Activated naive CD8-positive, alpha-beta T cell treated with anti-CD3 and anti-CD28 coated beads, Interleukin-2, amount 50 U/mL, for 16 hours (primary cell): ENCODE measurements around the gene THOC6.

Source experiments
- DNase-seq: peaks from one replicate; pipeline ENCODE4 v3.0.0-alpha.2; 2020; ENCODE audit warnings: low read depth, low spot score

Gene THOC6

DNA sequence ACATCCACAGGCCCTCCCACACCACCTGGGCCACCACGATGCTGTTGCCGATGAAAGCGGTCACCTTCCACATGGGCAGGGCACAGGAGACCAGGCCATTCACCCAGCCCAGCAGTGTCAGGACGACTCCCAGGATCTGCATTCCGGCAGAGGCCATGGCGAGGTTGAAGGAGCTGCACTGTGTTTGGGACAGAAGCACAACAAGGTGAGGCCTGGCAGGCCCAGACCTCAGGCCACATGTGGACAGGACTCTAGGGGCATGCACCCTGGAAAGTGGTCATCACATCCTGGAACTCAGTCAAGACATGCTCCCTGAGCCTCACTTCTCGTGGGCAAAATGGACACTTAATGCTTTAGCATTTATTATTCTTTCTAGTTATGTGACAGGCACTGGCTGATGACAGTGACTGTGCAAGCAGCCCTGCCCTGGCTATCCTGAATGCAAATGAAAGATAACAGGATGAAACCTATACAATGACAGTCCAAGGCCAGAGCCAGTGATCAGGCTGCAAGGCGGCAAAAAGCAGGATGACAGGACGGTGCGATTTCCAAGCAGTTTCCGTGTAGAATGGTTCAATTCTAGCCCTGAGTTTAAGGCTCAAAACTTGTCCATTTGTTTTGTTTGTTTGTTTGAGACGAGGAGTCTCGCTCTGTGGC is 7.8 kb upstream of the THOC6 start:
- no peak for DNase-seq

DNA sequence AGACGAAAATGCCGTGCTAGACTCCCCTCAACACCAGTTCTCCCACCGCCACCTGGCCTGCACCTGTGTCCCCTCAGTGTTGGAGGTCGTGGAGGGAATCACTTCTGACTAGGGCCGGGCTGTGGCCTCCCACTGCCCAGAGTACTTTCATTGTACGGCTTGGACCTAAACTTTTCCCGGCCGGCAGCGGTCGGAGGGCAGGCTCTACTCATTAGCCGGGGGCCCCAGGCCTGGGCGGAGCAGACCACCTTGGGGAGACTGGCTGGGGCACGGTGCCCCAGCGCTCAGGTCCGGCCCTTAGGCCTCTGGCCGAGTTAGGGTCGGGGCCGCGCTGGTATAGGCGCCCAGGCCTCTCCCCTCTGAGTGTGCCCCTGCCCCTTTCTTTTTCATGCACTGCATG is 6.5 kb upstream of the THOC6 start:
- no peak for DNase-seq

DNA sequence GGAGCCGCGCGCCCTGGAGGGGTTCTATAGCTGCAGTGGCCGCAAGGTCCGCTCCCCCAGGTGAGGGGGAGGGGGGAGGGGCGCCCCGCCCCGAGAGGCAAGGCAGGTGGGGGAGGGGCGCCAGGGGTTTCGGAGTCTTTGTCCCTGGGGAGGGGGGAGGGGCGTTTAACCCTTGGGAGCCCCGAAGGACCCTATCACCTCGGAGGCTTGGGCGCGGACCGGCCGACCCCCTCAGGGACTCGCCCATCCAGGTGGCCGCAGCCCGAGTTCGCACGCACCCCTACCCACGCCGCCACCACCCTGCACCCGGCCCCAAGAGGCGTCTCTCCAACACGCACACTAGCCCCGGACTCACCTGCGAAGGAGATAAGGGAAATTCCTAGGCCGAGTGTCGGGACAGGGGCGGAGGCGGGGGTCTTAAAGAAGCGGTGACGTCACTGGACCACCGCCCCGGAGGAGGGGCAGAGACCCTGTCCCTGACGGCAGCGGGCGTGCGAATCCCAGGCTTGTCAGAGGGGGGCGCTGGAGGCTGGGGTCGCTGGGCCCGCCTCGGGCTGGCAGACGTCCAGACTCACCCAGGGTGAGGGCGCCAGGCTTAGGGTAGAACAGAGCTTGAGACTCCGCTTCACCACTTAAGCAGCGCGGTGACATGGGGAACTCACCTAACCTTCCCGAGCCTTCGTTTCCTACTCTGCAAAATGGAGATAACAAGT is 5.9 kb upstream of the THOC6 start, which contains the start of gene CLDN6:
CLDN6 (minus strand) TSS at position 390 of the 713 bp plus-strand sequence. CDS start 2,162 bp downstream, outside the sequence.
- no peak for DNase-seq

DNA sequence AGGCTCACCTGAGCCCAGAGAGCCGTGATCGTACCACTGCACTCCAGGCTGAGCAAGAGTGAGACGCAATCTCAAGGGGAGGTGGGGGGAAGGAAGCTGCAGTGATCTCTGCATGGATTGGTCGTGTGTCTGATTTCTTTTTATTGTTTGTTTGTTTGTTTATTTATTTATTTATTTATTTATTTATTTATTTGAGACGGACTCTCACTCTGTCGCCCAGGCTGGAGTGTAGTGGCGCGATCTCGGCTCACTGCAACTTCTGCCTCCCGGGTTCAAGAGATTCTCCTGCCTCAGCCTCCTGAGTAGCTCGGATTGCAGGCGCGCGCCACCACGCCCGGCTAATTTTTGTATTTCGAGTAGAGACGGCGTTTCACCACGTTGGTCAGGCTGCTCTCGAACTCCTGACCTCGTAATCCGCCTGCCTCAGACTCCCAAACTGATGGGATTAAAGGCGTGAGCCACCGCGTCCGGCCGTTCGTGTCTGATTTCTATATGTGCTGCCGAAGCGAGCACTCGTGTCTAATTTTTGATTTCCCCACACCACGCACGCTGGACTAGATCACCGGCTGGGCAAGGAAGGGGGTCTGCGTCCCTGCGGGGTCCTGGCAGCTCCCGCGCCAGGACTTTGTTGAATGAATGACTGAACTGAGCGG is 4.1 kb upstream of the THOC6 start:
- DNase-seq, result no peak

DNA sequence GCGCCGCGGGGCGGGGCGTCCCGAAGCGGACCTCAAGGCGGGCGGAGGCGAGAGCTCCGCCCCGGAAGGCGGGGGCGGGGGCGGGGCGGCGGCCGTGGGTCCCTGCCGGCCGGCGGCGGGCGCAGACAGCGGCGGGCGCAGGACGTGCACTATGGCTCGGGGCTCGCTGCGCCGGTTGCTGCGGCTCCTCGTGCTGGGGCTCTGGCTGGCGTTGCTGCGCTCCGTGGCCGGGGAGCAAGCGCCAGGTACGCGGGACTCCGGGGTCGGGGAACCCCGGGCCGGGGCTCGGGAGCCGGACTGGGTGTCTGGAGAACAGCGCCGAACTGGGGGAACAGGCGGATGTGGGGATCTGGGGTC is 3.6 kb upstream of the THOC6 start, which contains the start of gene TNFRSF12A:
TNFRSF12A (plus strand) TSS at position 122 of the 357 bp plus-strand sequence; CDS start at position 152, 30 bp downstream.
- no peak for DNase-seq

DNA sequence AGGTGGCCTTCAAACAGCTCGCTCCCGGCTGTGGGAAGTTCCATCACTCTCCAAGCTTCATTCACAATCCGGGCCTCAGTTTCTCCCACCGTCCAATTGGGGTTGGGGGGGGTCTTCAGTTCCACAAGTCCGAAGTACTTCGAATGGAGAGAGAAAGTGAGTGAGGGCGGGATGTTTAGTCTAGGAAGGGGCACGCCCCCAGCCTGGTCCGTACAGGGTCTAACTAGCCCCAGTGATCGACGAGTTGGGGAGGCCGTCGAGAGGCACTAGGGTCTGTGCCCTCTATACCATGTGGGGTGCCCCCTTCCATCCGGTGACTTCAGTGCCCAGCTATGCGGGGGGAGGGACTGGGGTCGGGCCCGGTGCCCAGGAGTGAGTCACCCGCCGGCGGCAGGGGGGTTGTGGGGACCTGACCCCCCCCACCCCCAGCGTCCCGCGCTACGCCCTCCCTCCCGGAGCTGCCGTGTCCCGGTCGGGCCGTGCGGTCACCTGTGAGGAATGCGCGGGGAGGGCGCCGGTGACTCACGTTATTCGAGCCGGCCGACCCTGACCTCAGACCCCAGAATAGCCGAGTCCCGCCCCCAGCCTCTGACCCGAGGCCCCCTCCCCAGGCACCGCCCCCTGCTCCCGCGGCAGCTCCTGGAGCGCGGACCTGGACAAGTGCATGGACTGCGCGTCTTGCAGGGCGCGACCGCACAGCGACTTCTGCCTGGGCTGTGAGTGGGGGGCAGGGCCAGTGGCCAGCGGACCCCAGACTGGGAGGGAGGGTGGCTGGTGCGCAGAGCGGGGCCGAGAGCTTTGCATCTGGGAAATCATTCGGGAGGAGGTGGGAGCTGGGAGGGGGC is 3.0 kb upstream of the THOC6 start:
- DNase-seq, result no peak

DNA sequence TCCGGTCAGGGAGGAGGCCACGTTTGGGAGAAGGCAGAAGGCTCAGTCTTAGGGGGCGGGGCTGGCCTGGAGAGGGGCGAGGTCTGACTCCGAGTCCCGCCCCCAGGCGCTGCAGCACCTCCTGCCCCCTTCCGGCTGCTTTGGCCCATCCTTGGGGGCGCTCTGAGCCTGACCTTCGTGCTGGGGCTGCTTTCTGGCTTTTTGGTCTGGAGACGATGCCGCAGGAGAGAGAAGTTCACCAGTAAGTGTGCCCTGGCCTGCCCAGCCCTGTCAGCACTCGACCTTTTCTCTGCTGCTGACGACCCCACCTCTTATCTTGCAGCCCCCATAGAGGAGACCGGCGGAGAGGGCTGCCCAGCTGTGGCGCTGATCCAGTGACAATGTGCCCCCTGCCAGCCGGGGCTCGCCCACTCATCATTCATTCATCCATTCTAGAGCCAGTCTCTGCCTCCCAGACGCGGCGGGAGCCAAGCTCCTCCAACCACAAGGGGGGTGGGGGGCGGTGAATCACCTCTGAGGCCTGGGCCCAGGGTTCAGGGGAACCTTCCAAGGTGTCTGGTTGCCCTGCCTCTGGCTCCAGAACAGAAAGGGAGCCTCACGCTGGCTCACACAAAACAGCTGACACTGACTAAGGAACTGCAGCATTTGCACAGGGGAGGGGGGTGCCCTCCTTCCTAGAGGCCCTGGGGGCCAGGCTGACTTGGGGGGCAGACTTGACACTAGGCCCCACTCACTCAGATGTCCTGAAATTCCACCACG is 2.2 kb upstream of the THOC6 start:
- DNase-seq, result peak; percentile 58

DNA sequence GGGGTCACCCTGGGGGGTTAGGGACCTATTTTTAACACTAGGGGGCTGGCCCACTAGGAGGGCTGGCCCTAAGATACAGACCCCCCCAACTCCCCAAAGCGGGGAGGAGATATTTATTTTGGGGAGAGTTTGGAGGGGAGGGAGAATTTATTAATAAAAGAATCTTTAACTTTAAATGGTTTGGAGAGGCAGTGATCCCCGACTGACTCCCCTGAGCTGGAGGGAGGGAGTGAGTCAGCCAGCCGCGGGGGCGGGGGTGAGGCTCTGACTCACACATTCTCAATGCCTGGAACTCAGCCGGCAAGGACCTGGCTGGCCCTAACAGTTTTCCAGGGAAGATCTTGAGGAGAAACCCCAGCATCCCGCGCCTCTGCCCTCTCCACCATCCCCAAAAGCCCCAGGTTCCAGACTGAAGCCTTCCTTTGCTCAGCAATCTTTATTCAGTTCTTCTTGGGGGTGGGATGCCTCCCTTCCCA is 1.6 kb upstream of the THOC6 start:
- peak; percentile 78 for DNase-seq

DNA sequence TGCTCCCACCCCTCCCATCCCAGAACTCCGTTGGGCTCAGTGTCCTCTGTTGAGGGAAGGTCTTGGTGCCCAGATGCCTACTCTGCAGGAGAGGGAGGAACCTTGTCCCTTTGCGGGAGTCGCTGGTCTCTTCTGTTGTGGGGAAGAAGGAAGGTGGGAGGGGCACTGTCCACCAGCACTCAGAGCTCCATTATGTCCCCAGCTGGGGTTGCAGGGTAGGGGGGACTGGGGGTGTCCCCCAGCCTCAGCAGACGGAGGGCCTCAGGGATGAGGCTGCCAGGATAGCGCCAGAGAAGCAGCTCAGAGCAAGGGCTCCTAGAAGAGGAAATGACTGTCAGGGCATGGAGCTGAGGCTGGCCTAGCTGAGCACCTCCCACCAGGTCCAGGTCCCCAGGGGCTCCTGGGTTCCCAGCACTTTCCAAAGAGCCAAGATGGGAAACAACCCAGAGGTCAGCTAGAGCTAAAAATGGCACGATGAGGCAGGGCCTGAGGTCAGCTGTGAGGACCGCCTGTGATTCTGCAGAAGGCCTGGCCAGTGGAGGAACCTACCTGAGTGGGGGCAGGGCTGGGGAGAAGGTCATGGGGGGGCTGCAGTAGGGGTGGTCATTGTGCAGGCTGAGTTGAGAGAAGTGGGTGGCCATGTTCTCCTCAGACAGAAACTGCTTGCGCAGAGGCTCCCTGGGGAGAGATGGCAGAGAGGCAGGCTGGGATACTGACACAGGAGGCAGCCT is 986 bp upstream of the THOC6 start:
- DNase-seq, result no peak

DNA sequence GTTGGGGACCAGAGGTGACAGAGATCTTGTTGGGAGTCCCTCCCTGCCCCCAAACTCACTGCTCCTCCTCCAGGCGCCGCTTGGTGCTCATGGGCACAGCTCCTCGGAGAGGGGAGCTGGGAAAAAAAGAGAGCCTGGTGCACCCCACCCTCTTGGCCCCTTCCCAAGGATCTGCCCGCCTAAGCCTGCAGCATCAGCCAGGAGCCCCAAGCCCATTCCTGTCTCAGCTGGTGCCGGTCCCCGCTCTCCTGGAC is 493 bp upstream of the THOC6 start:
- no peak for DNase-seq

DNA sequence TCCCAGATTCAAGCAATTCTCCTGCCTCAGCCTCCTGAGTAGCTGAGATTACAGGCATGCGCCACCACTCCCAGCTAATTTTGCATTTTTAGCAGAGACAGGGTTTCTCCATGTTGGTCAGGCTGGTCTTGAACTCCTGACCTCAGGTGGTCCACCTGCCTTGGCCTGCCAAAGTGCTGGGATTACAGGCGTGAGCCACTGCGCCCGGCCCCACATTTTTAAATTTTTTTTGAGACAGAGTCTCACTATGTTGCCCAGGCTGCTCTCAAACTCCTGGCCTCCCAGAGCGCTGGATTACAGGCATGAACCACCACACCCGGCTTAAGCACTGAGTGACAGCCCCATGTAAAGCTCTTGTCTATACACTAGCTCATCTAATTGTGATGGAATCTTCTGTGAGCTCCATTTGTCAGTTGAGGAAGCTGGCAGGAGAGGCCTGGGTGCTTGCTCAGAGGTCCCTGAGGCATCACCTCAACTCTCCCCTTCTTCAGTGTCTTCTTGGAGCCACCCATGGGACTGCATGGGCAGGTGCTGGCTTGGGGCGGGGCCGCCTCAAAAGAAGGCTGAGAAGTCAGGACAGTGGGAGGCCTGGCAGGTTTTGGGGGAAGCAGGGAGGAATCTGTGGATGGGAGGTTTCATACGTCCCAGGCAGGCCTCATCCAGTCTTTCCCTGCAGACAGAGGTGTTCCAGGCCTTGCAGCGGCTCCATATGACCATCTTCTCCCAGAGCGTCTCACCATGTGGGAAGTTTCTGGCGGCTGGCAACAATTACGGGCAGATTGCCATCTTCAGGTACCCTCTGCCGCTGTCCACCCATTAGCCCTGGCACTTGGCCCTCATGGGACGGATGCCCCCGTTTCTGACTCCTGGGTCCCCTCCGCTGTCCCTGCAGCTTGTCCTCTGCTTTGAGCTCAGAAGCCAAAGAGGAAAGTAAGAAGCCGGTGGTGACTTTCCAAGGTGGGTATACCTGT is 1.5 kb downstream of the THOC6 start:
- no peak for DNase-seq

DNA sequence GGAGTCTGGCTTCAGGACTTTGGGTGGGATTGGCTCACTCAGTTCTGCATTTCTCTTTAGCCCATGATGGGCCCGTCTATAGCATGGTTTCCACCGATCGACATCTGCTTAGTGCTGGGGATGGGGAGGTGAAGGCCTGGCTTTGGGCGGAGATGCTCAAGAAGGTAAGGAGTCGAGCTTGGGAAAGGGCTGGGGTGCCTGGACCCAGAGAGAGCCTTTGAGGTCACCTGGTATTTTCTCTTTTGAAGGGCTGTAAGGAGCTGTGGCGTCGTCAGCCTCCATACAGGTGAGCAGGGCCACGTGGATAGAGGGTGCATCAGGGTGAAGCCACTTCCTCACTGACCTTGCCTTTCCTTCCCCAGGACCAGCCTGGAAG is 2.2 kb downstream of the THOC6 start:
- DNase-seq, result no peak

DNA sequence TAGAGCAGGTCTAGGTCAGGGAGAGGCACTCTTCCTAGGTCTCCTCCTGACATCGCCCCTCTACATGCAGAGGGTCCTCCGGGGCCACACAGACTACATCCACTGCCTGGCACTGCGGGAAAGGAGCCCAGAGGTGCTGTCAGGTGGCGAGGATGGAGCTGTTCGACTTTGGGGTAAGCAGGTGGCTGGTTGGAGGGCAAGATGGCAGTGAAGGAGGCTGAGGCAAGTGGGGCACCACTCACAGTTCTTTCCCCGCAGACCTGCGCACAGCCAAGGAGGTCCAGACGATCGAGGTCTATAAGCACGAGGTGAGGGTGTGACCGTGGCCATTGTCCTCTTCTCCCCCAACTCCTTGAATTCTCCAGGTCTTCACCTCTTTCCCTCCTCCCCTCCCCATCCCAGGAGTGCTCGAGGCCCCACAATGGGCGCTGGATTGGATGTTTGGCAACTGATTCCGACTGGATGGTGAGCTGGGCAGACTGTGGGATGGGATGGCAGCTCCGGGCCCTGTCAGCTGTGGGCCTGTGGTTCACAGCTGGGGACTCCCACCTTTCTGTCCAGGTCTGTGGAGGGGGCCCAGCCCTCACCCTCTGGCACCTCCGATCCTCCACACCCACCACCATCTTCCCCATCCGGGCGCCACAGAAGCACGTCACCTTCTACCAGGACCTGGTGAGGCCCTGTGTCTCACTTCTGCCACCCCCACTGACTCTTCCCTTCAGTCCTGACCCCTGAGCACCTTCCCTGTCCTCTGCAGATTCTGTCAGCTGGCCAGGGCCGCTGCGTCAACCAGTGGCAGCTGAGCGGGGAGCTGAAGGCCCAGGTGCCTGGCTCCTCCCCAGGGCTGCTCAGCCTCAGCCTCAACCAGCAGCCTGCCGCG is 3.0 kb downstream of the THOC6 start:
- DNase-seq, result no peak

DNA sequence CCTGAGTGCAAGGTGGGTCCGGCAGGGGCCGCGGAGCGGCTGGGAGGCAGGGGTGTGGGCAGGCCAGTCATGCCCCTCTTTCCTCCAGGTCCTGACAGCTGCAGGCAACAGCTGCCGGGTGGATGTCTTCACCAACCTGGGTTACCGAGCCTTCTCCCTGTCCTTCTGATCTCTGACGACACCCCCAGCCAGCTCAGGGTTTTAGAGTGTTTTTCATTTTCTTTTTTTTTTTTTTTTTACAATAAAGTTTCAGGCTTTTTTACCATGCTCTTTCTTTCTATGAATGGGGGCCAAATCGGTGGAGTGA is 3.6 kb downstream of the THOC6 start:
- DNase-seq, result no peak

DNA sequence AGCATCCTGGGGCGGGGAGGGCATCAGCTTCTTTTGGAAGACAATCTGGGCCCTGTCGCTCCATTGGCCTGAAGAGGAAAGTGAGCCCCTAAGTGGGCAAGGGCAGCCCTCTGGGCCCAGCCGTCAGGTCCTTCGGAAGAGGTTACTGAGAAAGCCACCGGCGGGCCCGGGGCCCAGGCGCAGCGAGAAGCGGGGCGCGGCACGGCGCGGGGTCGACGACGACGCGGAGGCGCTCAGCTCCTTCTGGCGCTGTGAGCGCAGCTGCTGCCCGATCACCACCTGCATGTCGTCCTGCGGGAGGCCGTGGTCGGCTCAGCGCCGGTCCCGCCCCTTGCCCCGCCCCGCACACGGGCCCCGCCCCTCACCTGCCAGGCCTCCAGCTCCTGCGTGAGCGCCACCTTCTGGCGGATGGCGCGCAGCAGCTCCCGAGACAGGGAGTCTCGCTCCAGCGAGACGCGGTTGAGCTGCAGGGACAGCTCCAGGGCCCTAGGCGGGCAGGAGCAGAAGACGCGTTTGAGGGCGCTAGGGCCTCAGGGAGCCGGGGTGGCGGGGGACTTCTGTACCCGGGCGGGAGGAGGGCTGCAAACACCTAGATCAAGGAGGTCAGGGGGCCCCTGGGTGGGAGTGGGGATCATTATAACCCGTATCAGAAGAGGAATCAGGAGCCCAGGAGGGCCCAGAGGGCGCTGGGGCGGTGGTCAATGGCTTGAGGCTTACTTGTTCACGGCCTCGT is 4.3 kb downstream of the THOC6 start:
- peak; percentile 77 for DNase-seq

DNA sequence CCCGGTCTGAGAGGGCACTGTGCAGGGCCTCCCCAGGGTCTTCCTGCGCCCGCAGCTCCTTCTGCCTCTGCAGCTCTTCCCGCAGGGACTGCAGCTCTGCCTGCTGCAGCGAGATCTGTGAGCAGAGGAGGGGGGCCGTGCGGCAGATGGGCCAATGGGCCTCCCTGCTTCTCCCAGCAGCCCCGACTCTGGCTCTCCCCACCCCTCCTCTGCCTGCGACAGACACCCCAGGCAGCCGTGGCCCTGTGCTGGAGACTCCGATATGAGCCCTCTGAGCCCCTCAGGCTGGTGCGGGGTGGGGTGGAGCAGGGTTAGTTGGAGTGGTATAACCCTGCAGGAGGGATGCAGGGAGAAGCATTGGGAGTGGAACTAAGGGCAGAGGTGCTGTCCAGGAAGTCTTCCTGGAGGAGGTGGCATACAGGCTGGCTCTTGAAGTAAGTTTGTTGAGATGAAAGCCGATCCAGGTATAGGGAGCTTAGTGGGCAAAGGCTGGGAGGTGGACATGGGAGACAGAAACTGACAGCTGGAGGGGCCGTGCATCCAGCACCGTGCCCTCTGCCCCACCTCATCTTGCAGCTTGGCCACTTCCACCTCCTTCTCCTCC is 5.0 kb downstream of the THOC6 start:
- no peak for DNase-seq

DNA sequence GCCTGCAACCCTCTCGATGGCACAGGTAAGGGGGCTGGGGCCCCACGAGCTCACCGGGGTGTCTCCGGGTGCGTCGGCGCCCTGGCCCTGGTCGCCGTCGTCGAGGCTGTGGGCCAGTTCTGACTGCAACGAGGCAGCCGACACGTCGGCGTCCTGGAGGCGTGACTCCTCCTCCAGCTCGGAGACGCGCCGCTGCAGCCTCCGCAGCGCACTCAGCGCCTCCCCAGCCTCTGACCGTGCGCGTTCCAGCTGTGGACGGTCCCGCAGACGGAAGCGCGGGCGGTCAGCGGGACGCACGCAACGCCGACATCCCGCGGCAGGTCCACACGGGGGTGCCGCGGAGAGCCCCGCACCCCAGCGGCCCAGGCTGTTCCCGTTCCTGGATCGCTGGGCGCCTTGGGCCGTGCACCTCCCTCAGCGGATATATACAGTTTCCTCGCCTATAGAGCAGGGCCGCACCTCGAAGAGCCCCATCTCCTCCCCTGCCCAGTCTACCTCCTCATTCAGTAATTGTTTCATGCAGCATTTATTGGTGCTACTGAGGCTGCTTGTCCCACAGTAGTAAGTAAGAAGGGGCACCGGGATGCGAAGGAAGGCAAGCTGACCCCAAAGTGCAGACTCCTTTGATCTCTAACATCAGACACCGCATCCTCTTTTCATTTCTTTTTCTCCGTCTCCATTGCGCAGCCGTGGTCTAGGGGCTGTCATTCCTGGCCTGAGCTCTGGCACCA is 5.8 kb downstream of the THOC6 start:
- no peak for DNase-seq
